K562 (cell line): ENCODE results near the gene KRTAP5-7. TPM values are rescaled to one million over a fixed set of nuclear protein-coding genes. Genes with fewer than 3 reads are reported as not detected.

ENCODE experiments used
- ATAC-seq: fragments of 200-7000 bp; cut with Tn5 transposase; 3 replicates; pipeline ENCODE4 v1.9.1; 2020; ENCODE audit warnings: moderate library complexity
- BruUV-seq: library from RNA; stranded (reverse); fragments of 400-500 nt; replicated peaks from 2 replicates; lab custom pipeline; 2021; lab: Mats Ljungman, UMichigan
- CTCF ChIA-PET: fragments of 300-600 bp; formaldehyde crosslinking; extraction: SDS; loops from one replicate; lab custom pipeline; 2021; ENCODE audit warnings: low intra/inter-chr PET ratio; lab: Yijun Ruan, JAX
- POLR2A ChIA-PET: fragments of 300-600, 350-650 bp; sonication (Branson Sonifier 250); formaldehyde crosslinking; extraction: SDS; loops from one replicate; lab custom pipeline; 2021; ENCODE audit warnings: antibody characterized with exemption, inconsistent platforms; lab: Yijun Ruan, JAX
- DNase-seq, 4 experiments: peaks; one replicate each; pipeline versions ENCODE4 v3.0.0 to v3.0.0-alpha.2; 2011 to 2018; ENCODE audit warnings: low spot score in 3 of 4, mixed read lengths in 3 of 4; ENCODE audit errors: extremely low read depth in 1 of 4
- FAIRE-seq: peaks from 2 replicates; lab custom pipeline; 2011; peaks lifted over from hg19 to GRCh38; lab: Jason Lieb, UNC
- H2AFZ ChIP-seq: 2 replicates; pipeline ENCODE4 v1.6.0; 2011; ENCODE audit warnings: low read depth, low read length, control low read depth, inconsistent platforms
- H3K27ac ChIP-seq: fragments of 200-600 bp; 3 replicates; pipeline ENCODE4 v1.8.0; 2011; ENCODE audit warnings: low read depth, mild to moderate bottlenecking, control low read depth, inconsistent platforms, low read length, moderate library complexity, mixed read lengths; ENCODE audit errors: extremely low read depth
- H3K27me3 ChIP-seq, 2 experiments: fragments of 300-600 bp in 1 of 2; 2 replicates in 1 of 2; 3 replicates in 1 of 2; pipeline versions ENCODE4 v1.6.0 to v1.8.0; 2011; ENCODE audit warnings: inconsistent platforms in 2 of 2, low read length in 2 of 2, mild to moderate bottlenecking in 1 of 2, mixed read lengths in 1 of 2, moderate library complexity in 1 of 2; ENCODE audit not compliant: control insufficient read depth in 2 of 2, insufficient read depth in 2 of 2
- H3K36me3 ChIP-seq: fragments of 300-600 bp; 3 replicates; pipeline ENCODE4 v1.8.0; 2011; ENCODE audit warnings: mild to moderate bottlenecking, low read length, inconsistent platforms; ENCODE audit not compliant: control insufficient read depth, insufficient read depth
- H3K4me1 ChIP-seq, 2 experiments: fragments of 200-600 bp in 1 of 2; replicated peaks in 1 of 2; 2 replicates in 1 of 2; 3 replicates in 1 of 2; pipeline versions ENCODE4 v1.5.1 to v1.8.0; 2011; ENCODE audit warnings: inconsistent platforms in 2 of 2, low read length in 2 of 2, mild to moderate bottlenecking in 1 of 2, mixed read lengths in 1 of 2, moderate library complexity in 1 of 2; ENCODE audit not compliant: control insufficient read depth in 2 of 2, insufficient read depth in 2 of 2
- H3K4me2 ChIP-seq: 2 replicates; pipeline ENCODE4 v1.6.1; 2011; ENCODE audit warnings: low read length, control low read depth, inconsistent platforms, mixed read lengths; ENCODE audit not compliant: insufficient read depth
- H3K4me3 ChIP-seq: fragments of 200-600 bp; sonication (generic), shearing (Covaris generic); 2 replicates; pipeline ENCODE4 v1.5.1; 2016; ENCODE audit warnings: control low read depth, inconsistent platforms
- H3K79me2 ChIP-seq: fragments of 200-600 bp; 3 replicates; pipeline ENCODE4 v1.8.0; 2011; ENCODE audit warnings: low read length, inconsistent platforms; ENCODE audit not compliant: control insufficient read depth, insufficient read depth
- H3K9ac ChIP-seq, 2 experiments: 2 replicates each; pipeline versions ENCODE4 v1.6.0 to v1.6.1; 2011; ENCODE audit warnings: low read depth in 2 of 2, low read length in 2 of 2, control low read depth in 1 of 2, inconsistent platforms in 1 of 2, mild to moderate bottlenecking in 1 of 2, mixed read lengths in 1 of 2; ENCODE audit not compliant: insufficient read depth in 1 of 2
- H3K9me1 ChIP-seq: one replicate; pipeline ENCODE4 v1.6.0; 2011; ENCODE audit warnings: inconsistent platforms, mild to moderate bottlenecking, low read length, moderate library complexity; ENCODE audit not compliant: control insufficient read depth, insufficient read depth
- H3K9me3 ChIP-seq: replicated peaks from 2 replicates; pipeline ENCODE4 v1.5.1; 2011; ENCODE audit warnings: low read depth, low read length, inconsistent platforms; ENCODE audit not compliant: control insufficient read depth, insufficient read depth
- H4K20me1 ChIP-seq: replicated peaks from 2 replicates; pipeline ENCODE4 v1.6.1; 2011; ENCODE audit warnings: low read length, inconsistent platforms, mixed read lengths; ENCODE audit not compliant: control insufficient read depth, insufficient read depth
- C11orf30 ChIP-seq: fragments of 450-650 bp; IDR thresholded peaks from 2 replicates; pipeline ENCODE4 v1.6.1; 2016; ENCODE audit warnings: low read depth, mild to moderate bottlenecking
- CBX5 ChIP-seq: IDR thresholded peaks from 2 replicates; pipeline ENCODE4 v1.6.1; 2014; ENCODE audit warnings: low read depth, borderline replicate concordance
- CEBPB ChIP-seq: fragments of 450-650 bp; IDR thresholded peaks from 2 replicates; pipeline ENCODE4 v1.6.1; 2016; ENCODE audit warnings: missing genetic modification characterization, missing compliant biosample characterization
- DNMT1 ChIP-seq: fragments of 450-650 bp; IDR thresholded peaks from 2 replicates; pipeline ENCODE4 v1.6.1; 2016; ENCODE audit warnings: antibody characterized with exemption, mild to moderate bottlenecking
- GABPB2 ChIP-seq: fragments of 250-450 bp; sonication (Bioruptor Pico); conservative IDR thresholded peaks from 2 replicates; pipeline ENCODE4 v1.5.1; 2021; ENCODE audit warnings: mild to moderate bottlenecking
- GTF2A2 ChIP-seq: IDR thresholded peaks from 2 replicates; pipeline ENCODE4 v1.6.1; 2016; ENCODE audit warnings: mild to moderate bottlenecking, missing genetic modification characterization, missing compliant biosample characterization
- KLF6 ChIP-seq: fragments of 250-450 bp; sonication (Bioruptor Pico); IDR thresholded peaks from 2 replicates; pipeline ENCODE4 v1.4.0; 2020; ENCODE audit warnings: mild to moderate bottlenecking, moderate library complexity, borderline replicate concordance
- MAFF ChIP-seq: IDR thresholded peaks from 2 replicates; pipeline ENCODE4 v1.6.1; 2012; ENCODE audit warnings: low read length, improper control_type of control experiment
- MXD1 ChIP-seq: fragments of 250-450 bp; sonication (Bioruptor Pico); IDR thresholded peaks from 2 replicates; pipeline ENCODE4 v1.8.0; 2021; ENCODE audit warnings: borderline replicate concordance, mild to moderate bottlenecking, moderate library complexity; ENCODE audit not compliant: poor library complexity, severe bottlenecking
- PTTG1 ChIP-seq: fragments of 450-650 bp; IDR thresholded peaks from 2 replicates; pipeline ENCODE4 v1.6.1; 2016; ENCODE audit warnings: low read depth, mild to moderate bottlenecking, missing genetic modification characterization, missing compliant biosample characterization
- RHOXF2B ChIP-seq: fragments of 250-450 bp; sonication (Bioruptor Pico); conservative IDR thresholded peaks from 2 replicates; pipeline ENCODE4 v1.5.1; 2021
- SAFB ChIP-seq: fragments of 200-400 bp; formaldehyde crosslinking; IDR thresholded peaks from 2 replicates; pipeline ENCODE4 v1.6.1; 2017; ENCODE audit warnings: low read depth, low read length, borderline replicate concordance
- SRSF7 ChIP-seq: fragments of 200-400 bp; formaldehyde crosslinking; optimal IDR thresholded peaks from 2 replicates; pipeline ENCODE3; 2017; ENCODE audit warnings: mild to moderate bottlenecking, low read depth, low read length
- TSC22D4 ChIP-seq: fragments of 450-650 bp; IDR thresholded peaks from 2 replicates; pipeline ENCODE4 v1.6.1; 2016; ENCODE audit warnings: missing genetic modification characterization, missing biosample characterization, control low read depth
- ZBTB2 ChIP-seq: fragments of 450-650 bp; IDR thresholded peaks from 2 replicates; pipeline ENCODE4 v1.6.1; 2016; ENCODE audit warnings: antibody characterized with exemption
- WGBS: fragments of 100-300 bp; shearing (Covaris generic); methylation state at CpG from one replicate; pipeline ENCODE4 v1.1.6; 2016; ENCODE audit warnings: low coverage, mixed read lengths; ENCODE audit not compliant: insufficient coverage; ENCODE audit errors: missing lambda C conversion rate; 5-methylcytosine and 5-hydroxymethylcytosine counted together
- in situ Hi-C: fragments of 300-500 bp; cut with MboI; formaldehyde crosslinking; loops from 4 replicates; pipeline ENCODE4 v1.15.0; 2018; ENCODE audit warnings: inconsistent platforms, mixed read lengths
- intact Hi-C: fragments of 100-400 bp; cut with micrococcal nuclease; formaldehyde crosslinking; loops from 2 replicates; pipeline ENCODE4 v1.14.2; 2022
- polyA plus RNA-seq, 8 experiments: library from polyadenylated mRNA; depleted of rRNA in 4 of 8; stranded (reverse) in 5 of 8; unstranded in 3 of 8; fragments of >200 nt; fragmentation: Nextera tagmentation in 2 of 8; fragmentation: Illumina TruSeq in 1 of 8; extraction: Ambion mirVana in 2 of 8; extraction: Trizol in 1 of 8; gene quantifications; 2 replicates each; pipeline versions ENCODE4 v1.2.1 to v1.2.3, GENCODE V29; 2011 to 2014; ENCODE audit warnings: inconsistent platforms in 1 of 8, missing spikeins in 1 of 8
- total RNA-seq, 7 experiments: library from RNA; depleted of rRNA in 6 of 7; stranded (reverse); fragments of >200 nt in 6 of 7; fragmentation: Illumina TruSeq in 2 of 7; extraction: Trizol in 2 of 7; gene quantifications; 2 replicates each; pipeline versions ENCODE4 v1.2.1 to v1.2.3, GENCODE V29; 2011 to 2021; ENCODE audit warnings: low replicate concordance in 1 of 7
- TF ChIP-seq, protein P1 (sequence below): sonication (generic); formaldehyde crosslinking; IDR thresholded peaks from 2 replicates; pipeline ENCODE4 v1.8.0; 2023; ENCODE audit warnings: mild to moderate bottlenecking, missing genetic modification reagents
- TF ChIP-seq, protein P2 (sequence below): fragments of 450-650 bp; IDR thresholded peaks from 2 replicates; pipeline ENCODE4 v1.6.1; 2016; ENCODE audit warnings: low read depth, mild to moderate bottlenecking, moderate library complexity

The KRTAP5-7 gene
- total and polyA plus RNA-seq, 9 of the 15 experiments (the other 6 are each of a cell fraction or from before 2014, with no cell fraction given) = not detected

GRCh38 chr11:71532036-71532610 lies 5.1 kb downstream of the KRTAP5-7 start:
- Histone ChIP-seq H3K4me3 (no peak overlapping the region), H3K27me3 (peaks cover 6 to 14% of the 10 kb centered on the region in 2 experiments; a peak in 3 of 5 replicates), H3K4me2 (no peak overlapping the region), H3K4me1 (peaks cover 8 to 13% of the 10 kb centered on the region in 2 experiments; a peak in 3 of 5 replicates), H3K27ac (no peak overlapping the region), H2AFZ (no peak overlapping the region), H4K20me1 (no peaks in the 10 kb centered on the region), H3K9me1 (no peaks in the 10 kb centered on the region), H3K79me2 (no peaks in the 10 kb centered on the region), H3K36me3 (no peaks in the 10 kb centered on the region), H3K9me3 (no peaks in the 10 kb centered on the region), H3K9ac (no peak overlapping the region)
- 35% methylated on average over 10 of the region's 10 CpGs for WGBS
- in situ Hi-C loops (no loop called here), intact Hi-C loops (loop anchor here (10.0 kb wide), 1 partner anchor 87 kb away; the partner anchor contains the start of gene DHCR7)
- ChIA-PET POLR2A (interaction anchor here (0.5 kb wide), 1 partner anchor 33 kb away, joined by 3 read pairs; the partner anchor contains the start of gene KRTAP5-10), CTCF (no interaction called here)
- FAIRE-seq = no peak
- no peak for DNase-seq
- no peak; the same call in 2 of the 3 replicates for ATAC-seq
- BruUV-seq = no TSS peak
- TF ChIP-seq RHOXF2B (CRISPR knock-in tag) (no peak), KLF6 (no peak), MXD1 (CRISPR knock-in tag) (no peak), CEBPB (tag) (peak; percentile 57; the same call in 1 of the 2 replicates), MAFF (peak; percentile 65), SRSF7 (no peak), TSC22D4 (no peak), GTF2A2 (tag) (no peak), GABPB2 (CRISPR knock-in tag) (no peak), PTTG1 (tag) (no peak), C11orf30 (peak; percentile 71), DNMT1 (no peak), SAFB (no peak), CBX5 (no peak), ZBTB2 (no peak)
- TF ChIP-seq, protein P1, sequence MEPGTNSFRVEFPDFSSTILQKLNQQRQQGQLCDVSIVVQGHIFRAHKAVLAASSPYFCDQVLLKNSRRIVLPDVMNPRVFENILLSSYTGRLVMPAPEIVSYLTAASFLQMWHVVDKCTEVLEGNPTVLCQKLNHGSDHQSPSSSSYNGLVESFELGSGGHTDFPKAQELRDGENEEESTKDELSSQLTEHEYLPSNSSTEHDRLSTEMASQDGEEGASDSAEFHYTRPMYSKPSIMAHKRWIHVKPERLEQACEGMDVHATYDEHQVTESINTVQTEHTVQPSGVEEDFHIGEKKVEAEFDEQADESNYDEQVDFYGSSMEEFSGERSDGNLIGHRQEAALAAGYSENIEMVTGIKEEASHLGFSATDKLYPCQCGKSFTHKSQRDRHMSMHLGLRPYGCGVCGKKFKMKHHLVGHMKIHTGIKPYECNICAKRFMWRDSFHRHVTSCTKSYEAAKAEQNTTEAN (CRISPR knock-in tag) = no peak
- TF ChIP-seq, protein P2, sequence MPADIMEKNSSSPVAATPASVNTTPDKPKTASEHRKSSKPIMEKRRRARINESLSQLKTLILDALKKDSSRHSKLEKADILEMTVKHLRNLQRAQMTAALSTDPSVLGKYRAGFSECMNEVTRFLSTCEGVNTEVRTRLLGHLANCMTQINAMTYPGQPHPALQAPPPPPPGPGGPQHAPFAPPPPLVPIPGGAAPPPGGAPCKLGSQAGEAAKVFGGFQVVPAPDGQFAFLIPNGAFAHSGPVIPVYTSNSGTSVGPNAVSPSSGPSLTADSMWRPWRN = no peak
